ENCODE results near the gene VGLL4.

VGLL4 gene

GRCh38 chr3:11523572-11524101 lies 120.1 kb downstream of the VGLL4 start:
- H3K9me3 ChIP-seq (ENCODE audit: control insufficient read depth, low read length), result no peaks in the 10 kb centered on the region
- no peaks in the 10 kb centered on the region for H3K79me2 ChIP-seq
- no peak overlapping the region for H3K4me3 ChIP-seq (ENCODE audit: low read depth, low read length)
- no peak overlapping the region for H3K27ac ChIP-seq
- no peaks in the 10 kb centered on the region for H3K27me3 ChIP-seq (ENCODE audit: control insufficient read depth, insufficient read depth, low read length)
- no peak overlapping the region for H2AFZ ChIP-seq
- no peaks in the 10 kb centered on the region for H3K36me3 ChIP-seq (ENCODE audit: control insufficient read depth, insufficient read depth, low read length)
- TF ChIP-seq CTCF (IDR thresholded peaks at IDR 0.05), result no peak
- H3K4me2 ChIP-seq (ENCODE audit: low read length), result no peak overlapping the region
- H3K9ac ChIP-seq, result no peak overlapping the region
- H3K4me1 ChIP-seq, result no peaks in the 10 kb centered on the region

- Histone ChIP-seq H3K9ac (no peak overlapping the region), H2AFZ (no peak overlapping the region), H3K79me2 (no peaks in the 10 kb centered on the region), H3K27ac (no peak overlapping the region), H3K27me3 (ENCODE audit: control insufficient read depth, insufficient read depth, low read length) (no peaks in the 10 kb centered on the region), H3K4me3 (ENCODE audit: low read depth, low read length) (no peak overlapping the region), H3K4me2 (ENCODE audit: low read length) (no peak overlapping the region), H3K4me1 (no peaks in the 10 kb centered on the region), H3K9me3 (ENCODE audit: control insufficient read depth, low read length) (no peaks in the 10 kb centered on the region), H3K36me3 (ENCODE audit: control insufficient read depth, insufficient read depth, low read length) (no peaks in the 10 kb centered on the region)
- TF ChIP-seq CTCF (IDR thresholded peaks at IDR 0.05), result no peak
These were observed 120.7 kb downstream of the VGLL4 start for GRCh38 chr3:11522953-11523571.

GRCh38 chr3:11522398-11522715 lies 121.4 kb downstream of the VGLL4 start:
- Histone ChIP-seq H3K4me1 (no peaks in the 10 kb centered on the region), H3K9ac (no peak overlapping the region), H3K27me3 (ENCODE audit: control insufficient read depth, insufficient read depth, low read length) (no peaks in the 10 kb centered on the region), H3K79me2 (no peaks in the 10 kb centered on the region), H3K9me3 (ENCODE audit: control insufficient read depth, low read length) (no peaks in the 10 kb centered on the region), H3K27ac (no peak overlapping the region), H2AFZ (no peak overlapping the region), H3K4me3 (ENCODE audit: low read depth, low read length) (no peak overlapping the region), H3K4me2 (ENCODE audit: low read length) (no peak overlapping the region), H3K36me3 (ENCODE audit: control insufficient read depth, insufficient read depth, low read length) (no peaks in the 10 kb centered on the region)
- no peak for TF ChIP-seq CTCF (IDR thresholded peaks at IDR 0.05)

GRCh38 chr3:11521167-11521566 lies 122.5 kb downstream of the VGLL4 start:
- H3K36me3 ChIP-seq (ENCODE audit: control insufficient read depth, insufficient read depth, low read length), result no peaks in the 10 kb centered on the region
- no peak for TF ChIP-seq CTCF (IDR thresholded peaks at IDR 0.05)
- no peak overlapping the region for H3K27ac ChIP-seq
- no peaks in the 10 kb centered on the region for H3K79me2 ChIP-seq
- no peak overlapping the region for H3K9ac ChIP-seq
- H3K9me3 ChIP-seq (ENCODE audit: control insufficient read depth, low read length), result no peaks in the 10 kb centered on the region
- no peak overlapping the region for H3K4me2 ChIP-seq (ENCODE audit: low read length)
- H2AFZ ChIP-seq, result no peak overlapping the region
- no peaks in the 10 kb centered on the region for H3K4me1 ChIP-seq
- H3K4me3 ChIP-seq (ENCODE audit: low read depth, low read length), result no peak overlapping the region
- H3K27me3 ChIP-seq (ENCODE audit: control insufficient read depth, insufficient read depth, low read length), result no peaks in the 10 kb centered on the region

- Histone ChIP-seq H3K4me1 (no peaks in the 10 kb centered on the region), H3K36me3 (ENCODE audit: control insufficient read depth, insufficient read depth, low read length) (no peaks in the 10 kb centered on the region), H2AFZ (no peak overlapping the region), H3K9me3 (ENCODE audit: control insufficient read depth, low read length) (no peaks in the 10 kb centered on the region), H3K9ac (no peak overlapping the region), H3K27ac (no peak overlapping the region), H3K79me2 (no peaks in the 10 kb centered on the region), H3K4me2 (ENCODE audit: low read length) (no peak overlapping the region), H3K27me3 (ENCODE audit: control insufficient read depth, insufficient read depth, low read length) (no peaks in the 10 kb centered on the region), H3K4me3 (ENCODE audit: low read depth, low read length) (no peak overlapping the region)
- no peak for TF ChIP-seq CTCF (IDR thresholded peaks at IDR 0.05)
These were observed 126.1 kb downstream of the VGLL4 start for GRCh38 chr3:11517601-11518000.
